GM19035 (cell line): ENCODE data around the gene TSC22D3.

Source experiments
- ATAC-seq: cut with Tn5 transposase; IDR thresholded peaks from one replicate; pipeline ENCODE4 v1.9.1; 2021; ENCODE audit not compliant: unreplicated experiment

The TSC22D3 gene

DNA sequence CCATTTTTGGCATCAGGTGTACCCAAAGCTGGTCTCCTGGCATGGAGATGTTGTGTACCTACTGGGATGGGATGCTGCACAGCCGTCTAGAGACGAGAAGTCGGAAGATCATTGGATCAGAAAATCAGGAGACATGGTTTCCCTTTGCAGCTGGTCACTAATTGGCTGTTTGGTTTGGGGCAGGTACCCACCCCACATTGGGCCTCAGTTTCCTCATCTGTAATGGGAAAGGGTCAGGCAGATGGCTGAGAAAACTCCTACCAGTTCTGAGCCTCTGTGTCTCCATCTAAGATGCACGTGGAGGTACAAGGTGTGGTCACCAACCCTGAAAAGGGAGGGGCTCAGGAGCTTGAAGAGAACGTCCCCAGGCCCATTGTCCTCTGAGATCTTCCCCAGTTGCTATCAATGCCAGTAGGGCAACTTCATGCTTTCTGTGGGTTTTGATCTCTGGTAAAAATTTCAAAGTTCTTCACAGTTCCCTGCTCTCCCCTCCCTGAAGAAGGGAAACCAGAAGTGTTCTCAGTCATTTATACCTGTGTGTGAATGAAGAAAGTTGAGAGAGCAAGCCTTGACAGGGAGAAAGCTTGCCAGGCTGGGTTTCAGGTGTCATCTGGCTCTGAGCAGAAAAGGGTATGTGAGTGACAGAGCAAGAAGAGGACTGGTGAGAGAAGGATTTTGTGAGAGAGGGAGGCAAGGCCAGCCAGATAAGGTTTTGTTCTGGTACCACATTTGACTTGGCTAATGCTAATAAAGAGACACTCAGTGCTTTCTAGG lies 15.1 kb downstream of the TSC22D3 start:
- ATAC-seq = no peak

- ATAC-seq = no peak
Observed at GRCh38 chrX:107758231-107758766, 17.3 kb downstream of the TSC22D3 start.

DNA sequence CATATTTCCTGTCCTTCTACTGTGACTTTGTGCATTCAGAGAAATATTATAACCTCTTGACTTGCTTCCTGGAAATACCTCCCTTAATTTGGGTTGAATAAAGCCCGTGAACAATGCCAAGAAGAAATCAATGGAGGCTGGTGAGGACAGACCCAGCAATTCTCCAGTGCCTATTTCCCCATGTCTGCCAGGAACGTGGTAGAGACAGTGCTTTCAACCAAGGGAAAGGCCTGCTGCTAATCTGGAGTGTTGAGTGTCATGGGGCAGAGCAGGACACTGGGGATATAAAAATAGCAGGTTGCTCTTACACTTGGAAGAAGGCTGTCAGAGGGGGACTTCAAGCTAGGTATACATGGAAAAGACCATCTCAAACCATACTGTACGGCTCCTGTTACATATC lies 19.9 kb downstream of the TSC22D3 start:
- ATAC-seq = no peak

- no peak for ATAC-seq
Observed at GRCh38 chrX:107753187-107753586, 22.4 kb downstream of the TSC22D3 start.

- no peak for ATAC-seq
Observed at GRCh38 chrX:107752714-107753113, 22.9 kb downstream of the TSC22D3 start.

DNA sequence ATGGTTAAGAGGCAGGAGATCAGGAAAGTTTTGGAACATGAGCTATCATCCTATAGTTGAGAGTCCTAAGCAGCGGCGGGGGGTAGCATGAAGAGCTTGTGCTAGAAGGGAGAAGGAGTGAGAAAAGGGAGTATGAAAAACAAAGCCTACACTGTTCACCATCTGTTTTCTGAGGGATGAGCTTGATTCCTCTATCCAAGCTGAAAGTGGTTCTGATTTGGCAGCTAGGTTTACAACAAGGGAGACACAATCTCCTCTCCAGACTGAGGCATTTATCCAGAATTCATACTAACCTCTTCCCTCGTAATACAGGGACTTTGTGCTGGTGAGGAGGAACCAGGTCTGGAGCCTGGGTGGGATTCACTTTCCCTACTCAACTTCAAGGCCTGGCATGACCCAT lies 23.5 kb downstream of the TSC22D3 start:
- ATAC-seq = no peak

GRCh38 chrX:107750861-107751445 lies 24.6 kb downstream of the TSC22D3 start:
- no peak for ATAC-seq

- ATAC-seq = no peak
Observed at GRCh38 chrX:107750263-107750662, 25.3 kb downstream of the TSC22D3 start.

- no peak for ATAC-seq
Observed at GRCh38 chrX:107748506-107748905, 27.1 kb downstream of the TSC22D3 start.

GRCh38 chrX:107747596-107748161 lies 27.9 kb downstream of the TSC22D3 start:
- no peak for ATAC-seq

- ATAC-seq = no peak
Observed at GRCh38 chrX:107744868-107745267, 30.7 kb downstream of the TSC22D3 start.

GRCh38 chrX:107743995-107744394 lies 31.6 kb downstream of the TSC22D3 start:
- no peak for ATAC-seq

DNA sequence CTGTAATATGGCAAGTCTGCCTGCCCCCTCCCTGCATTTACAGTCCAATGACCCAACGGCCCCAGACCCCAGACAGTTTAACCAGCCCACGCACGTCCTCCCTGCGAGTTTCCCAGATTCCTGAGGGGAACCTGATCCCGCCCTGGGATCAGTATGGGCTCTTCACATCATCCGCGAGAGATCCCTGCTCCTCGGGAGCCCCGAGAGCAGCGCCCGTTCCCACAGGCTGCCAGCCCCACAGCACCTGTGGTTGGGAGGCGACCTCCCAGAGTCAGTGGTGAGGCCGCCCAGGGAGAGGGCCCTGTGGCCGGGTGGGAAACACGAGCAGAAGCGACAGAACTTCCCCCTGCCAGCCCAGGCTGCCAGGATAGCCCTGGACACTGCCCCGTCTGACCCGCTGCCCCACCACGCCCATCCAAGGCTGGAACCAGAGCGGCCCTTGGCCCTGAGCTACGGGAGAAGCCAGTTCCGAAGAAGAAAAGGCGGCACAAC lies 32.8 kb downstream of the TSC22D3 start:
- no peak for ATAC-seq

GRCh38 chrX:107741404-107741790 lies 34.2 kb downstream of the TSC22D3 start:
- peak; percentile 5 for ATAC-seq

DNA sequence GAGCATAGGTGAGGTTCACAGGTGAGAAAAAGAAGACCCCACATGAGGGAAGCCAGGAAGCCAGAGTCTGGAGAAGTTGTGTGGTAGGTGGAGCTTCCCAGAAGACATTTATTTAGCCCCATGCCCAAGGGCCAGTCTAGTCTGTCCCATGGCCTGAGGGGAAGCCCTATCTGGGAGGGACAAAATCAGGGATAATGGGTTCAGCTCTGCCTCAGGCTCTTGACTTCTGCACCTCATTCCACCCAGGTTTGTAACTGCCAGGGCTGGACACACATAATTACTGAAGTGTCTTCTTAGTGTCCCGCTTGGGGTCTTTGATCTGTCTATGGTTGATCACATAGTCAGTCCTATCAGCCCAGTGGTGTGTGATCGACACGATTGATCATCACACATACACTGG lies 36.0 kb downstream of the TSC22D3 start:
- ATAC-seq = no peak

DNA sequence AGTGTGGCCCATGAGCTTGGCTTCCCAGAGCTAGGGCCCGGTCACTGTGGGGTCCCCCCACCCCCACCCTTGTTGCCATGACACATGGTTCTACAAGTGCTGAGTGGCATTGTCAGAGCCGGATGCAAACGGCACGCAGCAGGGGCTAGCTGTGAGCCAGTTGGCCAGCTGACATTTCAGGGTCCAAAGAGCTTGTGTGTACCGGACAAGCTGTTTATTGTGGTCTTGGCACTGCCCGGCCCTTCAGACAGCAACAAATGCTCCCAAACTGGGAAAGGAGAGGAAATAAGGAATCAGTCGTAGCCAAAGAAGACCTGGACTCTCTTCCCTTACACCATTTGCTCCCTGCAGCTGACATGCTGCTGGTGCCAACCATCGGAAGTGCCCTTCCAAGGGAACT lies 36.8 kb downstream of the TSC22D3 start:
- ATAC-seq = no peak

- ATAC-seq = no peak
Observed at GRCh38 chrX:107738272-107738671, 37.3 kb downstream of the TSC22D3 start.

DNA sequence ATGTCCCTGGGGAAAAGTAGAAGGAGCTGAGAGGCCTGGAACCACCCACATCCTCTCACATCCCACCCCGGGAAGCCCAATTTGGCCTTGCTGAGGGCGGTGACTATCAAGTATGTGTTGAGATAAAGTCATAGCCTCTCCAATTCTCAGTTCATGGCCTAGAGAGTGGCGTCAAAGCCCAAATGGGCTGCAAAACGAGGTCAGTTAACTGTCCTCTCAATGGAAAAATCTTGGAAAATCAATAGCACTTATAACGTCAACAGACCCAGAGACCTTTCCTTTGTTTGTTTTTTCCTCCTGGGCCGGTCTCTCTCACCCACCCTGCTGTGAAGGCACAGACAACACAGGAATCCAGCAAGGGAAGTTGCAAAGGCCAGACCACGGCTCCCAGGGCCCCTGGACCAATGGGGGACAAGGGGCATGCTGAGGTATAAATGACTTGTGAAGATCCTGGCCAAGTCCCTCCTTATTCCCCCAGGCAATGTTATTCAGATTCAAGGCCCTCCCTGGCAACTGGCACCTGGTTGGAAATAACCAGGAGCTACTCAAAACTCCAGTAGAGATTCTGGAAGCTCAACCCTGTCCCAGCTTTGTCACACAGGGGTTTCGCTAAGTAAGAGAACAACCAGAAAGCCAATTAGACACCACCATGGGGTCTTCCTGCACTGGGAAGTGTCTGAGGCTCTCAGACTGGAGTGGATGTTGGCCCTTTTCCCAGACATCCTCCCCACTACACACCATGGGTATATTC lies 38.6 kb downstream of the TSC22D3 start:
- no peak for ATAC-seq

GRCh38 chrX:107734646-107735045 lies 40.9 kb downstream of the TSC22D3 start:
- ATAC-seq = no peak

GRCh38 chrX:107733686-107734085 lies 41.9 kb downstream of the TSC22D3 start:
- no peak for ATAC-seq

DNA sequence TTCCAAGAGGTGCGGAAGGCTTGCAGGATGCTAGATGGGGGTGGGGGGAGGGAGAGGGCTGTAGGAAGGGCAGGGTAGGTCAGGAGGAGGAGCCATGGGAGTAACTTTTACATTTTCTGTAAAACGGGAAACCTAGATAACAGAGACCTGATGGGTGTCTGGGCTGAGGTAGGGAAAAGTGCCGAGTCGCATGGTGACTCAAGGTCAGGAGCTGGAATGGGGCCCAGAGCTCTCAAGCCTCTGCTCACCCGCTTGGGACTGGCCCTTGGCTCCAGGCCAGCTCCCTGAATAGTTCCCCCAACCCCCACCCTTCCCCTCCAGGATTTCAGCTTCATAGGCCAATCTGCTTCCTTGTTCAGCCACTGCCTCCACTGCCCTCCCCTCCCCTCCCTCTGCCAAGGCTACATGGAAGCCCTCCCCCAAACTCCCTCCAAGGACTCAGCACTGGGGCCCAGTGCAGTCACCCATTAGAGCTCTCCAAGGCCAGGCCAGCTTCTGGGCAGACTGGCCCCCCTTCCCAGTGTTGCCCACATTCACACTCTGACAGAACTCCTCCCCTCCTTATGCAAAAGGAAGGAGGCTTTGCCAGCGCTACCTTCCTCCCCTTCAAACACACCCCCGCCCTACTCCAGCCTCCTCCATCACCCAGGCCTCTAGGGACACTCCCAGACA lies 43.6 kb downstream of the TSC22D3 start:
- no peak for ATAC-seq
